Nephron (organoid): Measurements from ENCODE around the gene UBE2E1.
"Not testable (repeated sequence)": the region's sequence is repeated elsewhere in the genome, so short reads cannot be mapped to it uniquely, and the experiment has no call there.

Experiments
- H3K27ac Mint-ChIP-seq, 3 experiments: 2 replicates each; pipeline ENCODE4 v1.8.0; 2020; ENCODE audit warnings: mixed read lengths in 3 of 3, mild to moderate bottlenecking in 2 of 3, moderate library complexity in 1 of 3
- H3K27me3 Mint-ChIP-seq: 2 replicates; pipeline ENCODE4 v1.8.0; 2021; ENCODE audit warnings: low read depth, mild to moderate bottlenecking, moderate library complexity, mixed read lengths
- H3K36me3 Mint-ChIP-seq: 2 replicates; pipeline ENCODE4 v1.8.0; 2020; ENCODE audit warnings: low read depth, mixed read lengths
- H3K4me1 Mint-ChIP-seq: 2 replicates; pipeline ENCODE4 v1.8.0; 2020; ENCODE audit warnings: mixed read lengths
- H3K4me3 Mint-ChIP-seq, 3 experiments: 2 replicates each; pipeline ENCODE4 v1.8.0; 2020; ENCODE audit warnings: mild to moderate bottlenecking in 3 of 3, mixed read lengths in 3 of 3, moderate library complexity in 2 of 3
- H3K9me3 Mint-ChIP-seq: 2 replicates; pipeline ENCODE4 v1.8.0; 2020; ENCODE audit warnings: mixed read lengths
- CTCF ChIP-seq, 3 experiments: fragments of 200-600 bp; sonication (generic); IDR thresholded peaks; one replicate each; pipeline ENCODE4 v1.5.0; 2021; ENCODE audit warnings: antibody characterized with exemption in 3 of 3; ENCODE audit not compliant: unreplicated experiment in 3 of 3

UBE2E1 gene

GRCh38 chr3:23869977-23870662 is 64.4 kb downstream of the UBE2E1 start:
- TF ChIP-seq CTCF (IDR thresholded peaks at IDR 0.05; ENCODE audit: unreplicated experiment in 3 of 3): no peak
- Mint-ChIP-seq H3K4me1 (peaks cover 57% of the 10 kb centered on the region), H3K36me3 (peaks cover 12% of the 10 kb centered on the region), H3K4me3 (no peak overlapping the region), H3K27ac (peak overlapping the region in 2 of 3 experiments; percentile 54 to 62), H3K27me3 (no peaks in the 10 kb centered on the region), H3K9me3 (no peaks in the 10 kb centered on the region)

DNA sequence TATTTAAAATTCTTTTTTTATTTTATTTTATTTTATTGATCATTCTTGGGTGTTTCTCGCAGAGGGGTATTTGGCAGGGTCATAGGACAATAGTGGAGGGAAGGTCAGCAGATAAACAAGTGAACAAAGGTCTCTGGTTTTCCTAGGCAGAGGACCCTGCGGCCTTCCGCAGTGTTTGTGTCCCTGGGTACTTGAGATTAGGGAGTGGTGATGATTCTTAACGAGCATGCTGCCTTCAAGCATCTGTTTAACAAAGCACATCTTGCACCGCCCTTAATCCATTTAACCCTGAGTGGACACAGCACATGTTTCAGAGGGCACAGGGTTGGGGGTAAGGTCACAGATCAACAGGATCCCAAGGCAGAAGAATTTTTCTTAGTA is 64.9 kb downstream of the UBE2E1 start:
- Mint-ChIP-seq H3K4me1 (peaks cover 55% of the 10 kb centered on the region), H3K36me3 (peaks cover 12% of the 10 kb centered on the region)
- H3K9me3 Mint-ChIP-seq, H3K27ac Mint-ChIP-seq, H3K27me3 Mint-ChIP-seq, H3K4me3 Mint-ChIP-seq: not testable (repeated sequence)

- not testable (repeated sequence) for H3K4me3 Mint-ChIP-seq, H3K9me3 Mint-ChIP-seq, H3K27me3 Mint-ChIP-seq, H3K27ac Mint-ChIP-seq
- Mint-ChIP-seq H3K4me1 (peaks cover 53% of the 10 kb centered on the region), H3K36me3 (peaks cover 16% of the 10 kb centered on the region)
Observed at GRCh38 chr3:23871361-23871760, 65.6 kb downstream of the UBE2E1 start.

- no peaks in the 10 kb centered on the region for H3K27me3 Mint-ChIP-seq
- H3K36me3 Mint-ChIP-seq: peaks cover 24% of the 10 kb centered on the region
- H3K4me1 Mint-ChIP-seq: peaks cover 53% of the 10 kb centered on the region
- no peaks in the 10 kb centered on the region for H3K9me3 Mint-ChIP-seq
- H3K4me3 Mint-ChIP-seq: no peak overlapping the region
- no peak for TF ChIP-seq CTCF (IDR thresholded peaks at IDR 0.05; ENCODE audit: unreplicated experiment in 3 of 3)
- H3K27ac Mint-ChIP-seq: no peak overlapping the region
Observed at GRCh38 chr3:23872330-23872729, 66.6 kb downstream of the UBE2E1 start.

- no peaks in the 10 kb centered on the region for H3K27me3 Mint-ChIP-seq
- no peak for TF ChIP-seq CTCF (IDR thresholded peaks at IDR 0.05; ENCODE audit: unreplicated experiment in 3 of 3)
- peaks cover 43% of the 10 kb centered on the region for H3K4me1 Mint-ChIP-seq
- no peak overlapping the region for H3K4me3 Mint-ChIP-seq
- H3K27ac Mint-ChIP-seq: peak overlapping the region in 1 of 3 experiments; percentile 68
- H3K9me3 Mint-ChIP-seq: peaks cover 7% of the 10 kb centered on the region
- peaks cover 39% of the 10 kb centered on the region for H3K36me3 Mint-ChIP-seq
Observed at GRCh38 chr3:23873941-23874340, 68.2 kb downstream of the UBE2E1 start.

DNA sequence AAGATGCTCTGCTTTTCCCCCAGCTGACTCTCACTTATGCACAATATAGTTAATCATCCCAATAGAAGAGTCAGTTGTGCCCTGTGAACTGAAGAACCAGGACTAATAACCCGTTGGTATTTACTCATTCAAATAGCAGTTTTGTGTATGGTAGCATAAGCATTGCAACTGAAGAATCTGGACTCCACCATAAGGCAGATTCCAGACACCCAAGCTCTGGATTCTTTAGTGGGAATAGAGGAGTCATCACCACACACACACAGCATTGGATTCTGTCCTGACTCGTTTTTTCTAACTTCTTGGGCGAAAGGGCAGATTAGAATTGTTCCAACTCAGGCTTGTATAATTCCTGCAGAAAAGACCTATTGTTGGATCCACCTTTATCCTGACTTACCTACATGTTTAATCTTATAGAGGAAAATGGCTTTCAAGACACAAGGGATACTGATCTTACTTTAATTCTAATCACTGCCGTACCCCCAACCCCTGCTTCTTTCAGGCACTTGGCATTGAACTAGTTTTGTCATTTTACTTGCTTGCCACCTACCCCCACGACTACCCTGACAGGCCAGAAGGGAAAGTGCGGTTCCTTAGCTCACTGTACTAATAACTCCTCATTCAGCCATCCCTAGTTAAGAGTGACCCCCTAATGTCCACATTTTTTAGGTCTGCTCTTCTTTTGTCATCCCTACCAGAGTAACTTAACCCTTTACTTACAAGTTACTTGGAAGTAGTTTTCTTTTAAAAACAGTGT is 68.8 kb downstream of the UBE2E1 start:
- TF ChIP-seq CTCF (IDR thresholded peaks at IDR 0.05; ENCODE audit: unreplicated experiment in 3 of 3): no peak
- H3K27me3 Mint-ChIP-seq: no peaks in the 10 kb centered on the region
- H3K9me3 Mint-ChIP-seq: peaks cover 12% of the 10 kb centered on the region
- peaks cover 42% of the 10 kb centered on the region for H3K36me3 Mint-ChIP-seq
- peak overlapping the region in 1 of 3 experiments; percentile 10 for H3K27ac Mint-ChIP-seq
- H3K4me3 Mint-ChIP-seq: no peak overlapping the region
- H3K4me1 Mint-ChIP-seq: peaks cover 41% of the 10 kb centered on the region
